Activated T-cell treated with anti-CD3 and anti-CD28 coated beads, Interleukin-2, amount 50 U/mL, for 4 hours (primary cell): Measurements from ENCODE around the gene HCST. TPM values are rescaled to one million over a fixed set of nuclear protein-coding genes. Genes with fewer than 3 reads are reported as not detected.
"Not testable (repeated sequence)": the region's sequence is repeated elsewhere in the genome, so short reads cannot be mapped to it uniquely, and the experiment has no call there.

Experiments
- ATAC-seq, 2 donors: fragments of 200-7000 bp; cut with Tn5 transposase; one replicate each; pipeline ENCODE4 v1.10.0; 2021
- DNase-seq: peaks from one replicate; pipeline ENCODE4 v3.0.0-alpha.2; 2020
- H3K27me3 Mint-ChIP-seq: one replicate; pipeline ENCODE4 v1.8.0; 2021; ENCODE audit warnings: low read depth, mixed read lengths
- H3K36me3 Mint-ChIP-seq: one replicate; pipeline ENCODE4 v1.8.0; 2022; ENCODE audit warnings: mixed read lengths; ENCODE audit not compliant: insufficient read depth
- H3K4me1 Mint-ChIP-seq: one replicate; pipeline ENCODE4 v1.8.0; 2021; ENCODE audit warnings: low read depth, mixed read lengths
- H3K4me3 Mint-ChIP-seq: one replicate; pipeline ENCODE4 v1.8.0; 2021; ENCODE audit warnings: mild to moderate bottlenecking, moderate library complexity, mixed read lengths
- H3K9me3 Mint-ChIP-seq: one replicate; pipeline ENCODE4 v1.8.0; 2021; ENCODE audit warnings: mixed read lengths
- total RNA-seq, 3 donors: library from RNA; stranded (reverse); gene quantifications; one replicate each; pipeline ENCODE4 v1.2.1, GENCODE V29; 2021

Gene HCST
- total RNA-seq, 3 donors from 2014 or later: 22.6 to 37.1 (median 24.0) TPM

GRCh38 chr19:35869327-35870123, 32.8 kb upstream of the HCST start:
- H3K4me1 Mint-ChIP-seq: peaks cover 12% of the 10 kb centered on the region
- peak overlapping the region; percentile 58 for H3K4me3 Mint-ChIP-seq
- H3K36me3 Mint-ChIP-seq: peaks cover 2% of the 10 kb centered on the region
- peaks cover 65% of the 10 kb centered on the region for H3K27me3 Mint-ChIP-seq
- DNase-seq (peak; percentile 73), ATAC-seq (peak; percentile 86 to 88)
- H3K9me3 Mint-ChIP-seq: no peaks in the 10 kb centered on the region

- H3K36me3 Mint-ChIP-seq, DNase-seq, H3K9me3 Mint-ChIP-seq, ATAC-seq: not testable (repeated sequence)
- H3K27me3 Mint-ChIP-seq: peaks cover 59% of the 10 kb centered on the region
- peak overlapping the region; percentile 58 for H3K4me3 Mint-ChIP-seq
- H3K4me1 Mint-ChIP-seq: peaks cover 12% of the 10 kb centered on the region
These were observed 32.1 kb upstream of the HCST start for GRCh38 chr19:35870124-35870736.

GRCh38 chr19:35870798-35871197, 31.5 kb upstream of the HCST start:
- peaks cover 12% of the 10 kb centered on the region for H3K4me1 Mint-ChIP-seq
- no peak overlapping the region for H3K4me3 Mint-ChIP-seq
- peaks cover 53% of the 10 kb centered on the region for H3K27me3 Mint-ChIP-seq
- no peak for DNase-seq
- H3K36me3 Mint-ChIP-seq: peaks cover 2% of the 10 kb centered on the region
- H3K9me3 Mint-ChIP-seq: no peaks in the 10 kb centered on the region
- no peak for ATAC-seq

GRCh38 chr19:35871611-35872010, 30.7 kb upstream of the HCST start:
- Mint-ChIP-seq H3K36me3 (peaks cover 2% of the 10 kb centered on the region), H3K9me3 (no peaks in the 10 kb centered on the region)

GRCh38 chr19:35872180-35872579, 30.1 kb upstream of the HCST start:
- no peak for ATAC-seq
- Mint-ChIP-seq H3K9me3 (no peaks in the 10 kb centered on the region), H3K36me3 (peaks cover 2% of the 10 kb centered on the region), H3K27me3 (peaks cover 54% of the 10 kb centered on the region), H3K4me1 (peaks cover 12% of the 10 kb centered on the region), H3K4me3 (no peak overlapping the region)
- no peak for DNase-seq

More at GRCh38 chr19:35871611-35872010, 30.7 kb upstream of the HCST start:
- peaks cover 50% of the 10 kb centered on the region for H3K27me3 Mint-ChIP-seq
- DNase-seq (no peak), ATAC-seq (no peak)
- peaks cover 12% of the 10 kb centered on the region for H3K4me1 Mint-ChIP-seq
- H3K4me3 Mint-ChIP-seq: no peak overlapping the region

GRCh38 chr19:35874392-35874930, 27.9 kb upstream of the HCST start:
- Mint-ChIP-seq H3K9me3 (no peaks in the 10 kb centered on the region), H3K4me1 (peaks cover 8% of the 10 kb centered on the region), H3K36me3 (peaks cover 2% of the 10 kb centered on the region), H3K27me3 (peaks cover 57% of the 10 kb centered on the region), H3K4me3 (no peak overlapping the region)
- ATAC-seq: no peak
- DNase-seq: no peak

- Mint-ChIP-seq H3K9me3 (no peaks in the 10 kb centered on the region), H3K4me3 (no peak overlapping the region), H3K36me3 (no peaks in the 10 kb centered on the region), H3K4me1 (peaks cover 8% of the 10 kb centered on the region), H3K27me3 (peaks cover 36% of the 10 kb centered on the region)
- ATAC-seq (no peak), DNase-seq (no peak)
These were observed 23.3 kb upstream of the HCST start for GRCh38 chr19:35879068-35879467.

GRCh38 chr19:35879770-35880317, 22.5 kb upstream of the HCST start:
- ATAC-seq (peak; percentile 89 to 95), DNase-seq (peak; percentile 57)
- H3K4me3 Mint-ChIP-seq: no peak overlapping the region
- H3K36me3 Mint-ChIP-seq: no peaks in the 10 kb centered on the region
- H3K4me1 Mint-ChIP-seq: peaks cover 8% of the 10 kb centered on the region
- H3K9me3 Mint-ChIP-seq: no peaks in the 10 kb centered on the region
- H3K27me3 Mint-ChIP-seq: peaks cover 36% of the 10 kb centered on the region

GRCh38 chr19:35882114-35882832, 20.1 kb upstream of the HCST start:
- peaks cover 8% of the 10 kb centered on the region for H3K4me1 Mint-ChIP-seq
- H3K36me3 Mint-ChIP-seq: peaks cover 3% of the 10 kb centered on the region
- no peak overlapping the region for H3K4me3 Mint-ChIP-seq
- DNase-seq (no peak), ATAC-seq (peak in 1 of 2 donors; percentile 44)
- H3K27me3 Mint-ChIP-seq: peaks cover 28% of the 10 kb centered on the region
- no peaks in the 10 kb centered on the region for H3K9me3 Mint-ChIP-seq

- no peak for ATAC-seq
- peak; percentile 21 for DNase-seq
- Mint-ChIP-seq H3K4me3 (no peak overlapping the region), H3K4me1 (peaks cover 8% of the 10 kb centered on the region), H3K27me3 (peaks cover 16% of the 10 kb centered on the region), H3K9me3 (no peaks in the 10 kb centered on the region), H3K36me3 (peaks cover 13% of the 10 kb centered on the region)
These were observed 18.4 kb upstream of the HCST start for GRCh38 chr19:35883882-35884281.

GRCh38 chr19:35885225-35885738, 17.0 kb upstream of the HCST start:
- H3K27me3 Mint-ChIP-seq: peaks cover 2% of the 10 kb centered on the region
- H3K36me3 Mint-ChIP-seq: peaks cover 17% of the 10 kb centered on the region
- ATAC-seq (no peak), DNase-seq (no peak)
- H3K4me3 Mint-ChIP-seq: no peak overlapping the region
- H3K9me3 Mint-ChIP-seq: no peaks in the 10 kb centered on the region
- H3K4me1 Mint-ChIP-seq: peaks cover 6% of the 10 kb centered on the region

GRCh38 chr19:35885904-35886303, 16.4 kb upstream of the HCST start:
- Mint-ChIP-seq H3K4me3 (no peak overlapping the region), H3K4me1 (peaks cover 6% of the 10 kb centered on the region), H3K36me3 (peaks cover 20% of the 10 kb centered on the region), H3K27me3 (peaks cover 2% of the 10 kb centered on the region), H3K9me3 (no peaks in the 10 kb centered on the region)
- ATAC-seq (no peak), DNase-seq (no peak)

GRCh38 chr19:35887197-35887596, 15.1 kb upstream of the HCST start:
- H3K4me3 Mint-ChIP-seq: no peak overlapping the region
- ATAC-seq: no peak
- peaks cover 23% of the 10 kb centered on the region for H3K36me3 Mint-ChIP-seq
- no peak for DNase-seq
- H3K4me1 Mint-ChIP-seq: peaks cover 4% of the 10 kb centered on the region
- H3K27me3 Mint-ChIP-seq: no peaks in the 10 kb centered on the region
- no peaks in the 10 kb centered on the region for H3K9me3 Mint-ChIP-seq

GRCh38 chr19:35888398-35888797, 13.9 kb upstream of the HCST start:
- peaks cover 4% of the 10 kb centered on the region for H3K4me1 Mint-ChIP-seq
- no peak for ATAC-seq
- DNase-seq: no peak
- no peaks in the 10 kb centered on the region for H3K27me3 Mint-ChIP-seq
- H3K4me3 Mint-ChIP-seq: no peak overlapping the region
- peaks cover 32% of the 10 kb centered on the region for H3K36me3 Mint-ChIP-seq
- no peaks in the 10 kb centered on the region for H3K9me3 Mint-ChIP-seq
